DMS79 treated with DMSO at 0.1 percent for 48 hours (cell line): ENCODE data around the gene BAIAP2L2.

Source experiments
- DNase-seq: peaks from one replicate; lab custom pipeline; 2025; lab: John Stamatoyannopoulos, UW

The BAIAP2L2 gene

GRCh38 chr22:38068641-38069371 is 41.7 kb downstream of the BAIAP2L2 start:
- DNase-seq, result no peak

DNA sequence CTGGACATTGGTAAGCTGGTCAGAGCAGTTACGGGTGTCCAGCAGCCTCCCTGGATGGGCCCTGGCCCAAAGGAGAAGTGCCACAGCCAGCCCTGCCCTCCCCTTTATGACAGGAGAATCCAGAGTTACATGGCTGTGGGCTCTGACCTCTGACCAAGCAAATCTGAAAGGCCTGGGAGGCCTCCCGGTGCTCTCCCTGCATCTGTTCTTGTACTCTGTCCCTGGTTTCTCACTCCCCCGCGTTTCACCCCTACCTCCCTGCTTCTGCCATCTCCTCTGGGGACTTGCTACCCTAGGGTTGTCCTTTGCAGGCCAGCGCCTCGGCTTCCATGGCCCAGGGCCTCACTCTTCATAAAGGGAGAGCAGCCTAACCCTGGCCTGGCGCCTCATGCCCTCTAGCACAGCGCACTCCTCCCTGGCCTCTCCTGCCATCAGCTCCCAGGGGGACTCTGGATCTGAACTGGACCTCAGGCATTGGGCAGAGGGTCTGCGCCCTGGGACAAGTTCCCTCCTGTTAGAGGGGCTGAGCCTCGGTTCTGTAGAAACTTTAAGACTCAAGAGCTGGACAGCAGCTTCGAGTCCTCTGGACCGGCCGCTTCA is 42.6 kb downstream of the BAIAP2L2 start:
- no peak for DNase-seq

DNA sequence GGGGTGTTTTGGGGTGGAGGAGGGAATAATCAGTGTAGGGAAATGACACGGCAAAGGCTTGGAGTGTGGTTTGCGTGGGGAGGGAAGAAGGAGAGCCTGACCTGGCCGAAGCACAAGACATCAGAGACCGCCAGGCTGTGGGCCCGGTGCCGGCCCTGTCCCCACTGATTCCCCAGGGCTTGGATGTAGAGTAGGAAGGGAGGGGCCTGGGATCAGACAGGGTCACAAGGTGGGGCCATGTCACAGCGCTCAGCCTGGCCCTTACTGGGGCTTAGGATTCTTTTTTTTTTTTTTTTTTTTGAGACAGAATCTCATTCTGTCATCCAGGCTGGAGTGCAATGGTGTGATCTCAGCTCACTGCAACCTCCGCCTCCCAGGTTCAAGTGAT is 43.5 kb downstream of the BAIAP2L2 start:
- no peak for DNase-seq

GRCh38 chr22:38066381-38067027 is 44.0 kb downstream of the BAIAP2L2 start:
- no peak for DNase-seq

- DNase-seq, result no peak
Measured at GRCh38 chr22:38065539-38065938, 44.9 kb downstream of the BAIAP2L2 start.

GRCh38 chr22:38062791-38063190 is 47.7 kb downstream of the BAIAP2L2 start:
- no peak for DNase-seq

- peak; percentile 89 for DNase-seq
Measured at GRCh38 chr22:38056969-38057891, 53.3 kb downstream of the BAIAP2L2 start, which contains the start of gene PICK1. Gene PICK1 (plus strand): TSS chr22:38057404. CDS start chr22:38057810, 406 bp downstream.

GRCh38 chr22:38051900-38052862 is 58.3 kb downstream of the BAIAP2L2 start:
- DNase-seq, result peak; percentile 52

- no peak for DNase-seq
Measured at GRCh38 chr22:38051261-38051660, 59.2 kb downstream of the BAIAP2L2 start.

GRCh38 chr22:38050720-38051119 is 59.8 kb downstream of the BAIAP2L2 start:
- no peak for DNase-seq

DNA sequence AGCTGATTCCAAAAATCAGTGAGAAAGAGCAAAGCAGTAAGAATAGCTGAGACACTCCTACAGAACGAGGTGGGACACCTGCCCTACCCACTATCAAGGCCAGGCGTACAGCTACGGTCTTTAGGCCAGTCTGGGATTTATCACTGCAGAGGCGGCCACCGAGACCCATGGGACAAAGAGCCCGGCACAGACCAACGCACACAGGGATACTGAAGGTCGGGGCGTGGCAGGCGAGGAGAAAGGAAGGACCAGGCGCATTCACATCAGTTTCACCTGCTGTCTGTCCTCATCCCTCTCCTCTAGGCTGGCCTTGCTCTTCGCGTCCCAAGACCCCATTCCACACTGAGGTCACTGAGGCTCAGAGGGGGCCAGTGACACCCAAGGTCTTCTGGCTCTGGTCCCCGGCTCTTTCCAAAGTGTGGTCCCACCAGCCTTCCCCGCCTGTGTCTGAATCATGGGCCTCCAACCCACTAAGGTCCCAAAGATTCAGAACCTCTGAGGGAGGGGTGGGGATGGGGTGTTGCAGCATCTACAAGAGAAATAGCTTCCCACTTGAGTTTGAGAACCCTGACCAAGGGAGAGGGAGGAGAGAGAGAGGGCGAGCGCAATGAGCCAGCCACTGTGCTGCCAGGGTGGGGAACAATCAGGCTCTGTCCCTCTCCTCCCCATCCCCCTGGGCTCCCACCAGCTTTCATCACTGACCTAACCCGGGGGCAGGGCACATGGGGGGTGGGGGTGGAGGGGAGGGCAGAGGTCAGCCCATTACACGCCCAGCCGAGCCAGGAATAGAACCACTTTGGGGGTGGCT is 60.5 kb downstream of the BAIAP2L2 start:
- DNase-seq, result no peak

- DNase-seq, result no peak
Measured at GRCh38 chr22:38046070-38046748, 64.3 kb downstream of the BAIAP2L2 start.

DNA sequence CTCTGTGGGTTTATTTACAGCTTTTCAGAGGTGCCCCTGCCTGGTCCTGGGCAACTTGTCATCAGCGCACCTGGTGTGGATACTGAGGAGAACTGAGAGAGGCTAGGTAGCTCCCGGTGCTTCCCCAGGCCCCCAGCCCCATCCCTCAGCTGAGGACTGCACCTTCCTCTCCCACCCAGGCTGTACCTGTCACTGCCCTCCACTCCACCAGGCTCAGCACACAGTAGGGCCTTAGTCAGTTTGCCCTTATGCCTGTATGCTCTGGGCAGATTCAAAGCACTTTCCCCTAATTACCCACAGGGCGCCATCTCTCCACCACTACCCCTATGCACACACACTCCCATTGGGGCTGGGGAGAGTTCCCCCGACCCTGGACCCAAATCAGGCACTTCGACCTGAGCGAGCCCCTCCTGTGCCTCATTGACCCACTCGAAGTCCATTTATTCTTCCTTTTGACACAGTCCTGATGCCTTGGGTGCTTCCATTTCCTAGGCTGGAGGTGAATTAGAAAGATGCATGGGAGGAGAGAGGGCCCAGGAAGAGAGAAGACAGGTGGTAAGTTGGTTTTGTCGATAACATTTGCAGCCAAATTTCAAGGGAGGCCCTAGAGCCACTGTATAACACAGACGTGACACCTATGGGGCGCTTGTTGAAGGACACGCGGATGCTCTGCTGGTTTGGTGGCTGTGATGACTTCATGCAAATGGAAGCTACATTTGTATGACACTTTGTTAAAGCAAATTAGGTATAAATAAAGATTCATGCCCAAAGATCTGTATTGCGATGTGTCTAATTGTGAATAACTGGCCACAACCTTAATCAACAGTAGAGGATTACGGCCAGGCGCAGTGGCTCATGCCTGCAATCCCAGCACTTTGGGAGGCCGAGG is 67.1 kb downstream of the BAIAP2L2 start:
- DNase-seq, result no peak

- no peak for DNase-seq
Measured at GRCh38 chr22:38042488-38042790, 68.0 kb downstream of the BAIAP2L2 start.

GRCh38 chr22:38041760-38042487 is 68.6 kb downstream of the BAIAP2L2 start:
- DNase-seq, result no peak

DNA sequence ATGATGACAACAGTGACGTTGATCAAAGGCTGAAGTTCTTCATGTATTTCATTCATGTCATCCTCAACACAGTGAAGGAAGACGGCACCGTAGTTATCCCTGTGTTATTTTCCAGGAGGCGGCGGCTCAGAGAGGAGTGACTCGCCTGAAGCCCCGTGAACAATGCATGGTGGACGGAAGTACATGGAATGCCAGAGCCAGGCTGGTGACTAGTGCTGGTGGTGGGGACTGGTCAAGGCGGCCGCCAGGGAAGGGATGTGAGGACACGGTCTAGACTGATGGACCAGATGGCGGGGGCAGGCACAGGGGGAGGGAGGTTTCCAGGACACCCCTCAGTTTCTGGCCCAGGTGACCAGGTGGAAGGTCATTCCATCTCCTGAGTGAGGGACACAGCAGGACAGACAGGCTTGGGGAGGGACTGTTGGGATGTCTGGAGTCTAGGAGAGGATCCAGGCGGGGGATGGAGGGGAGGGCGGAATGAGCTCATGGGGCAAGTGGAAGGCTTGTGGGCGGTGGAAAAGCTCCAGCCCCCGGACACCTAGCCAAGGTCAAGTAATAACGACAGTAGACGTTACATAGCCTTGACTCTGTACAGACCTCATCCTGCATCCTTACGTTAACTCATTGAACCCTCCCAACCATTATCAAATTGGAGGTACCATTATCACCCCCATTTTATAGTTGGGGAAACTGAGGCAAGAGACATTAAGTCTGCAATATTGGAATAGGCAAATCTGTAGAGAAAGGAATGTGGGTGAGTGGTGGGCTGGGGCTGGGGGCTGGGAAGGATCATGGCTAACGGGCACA is 69.3 kb downstream of the BAIAP2L2 start:
- no peak for DNase-seq
